ENCODE measurements around the gene SWAP70.

The SWAP70 gene

DNA sequence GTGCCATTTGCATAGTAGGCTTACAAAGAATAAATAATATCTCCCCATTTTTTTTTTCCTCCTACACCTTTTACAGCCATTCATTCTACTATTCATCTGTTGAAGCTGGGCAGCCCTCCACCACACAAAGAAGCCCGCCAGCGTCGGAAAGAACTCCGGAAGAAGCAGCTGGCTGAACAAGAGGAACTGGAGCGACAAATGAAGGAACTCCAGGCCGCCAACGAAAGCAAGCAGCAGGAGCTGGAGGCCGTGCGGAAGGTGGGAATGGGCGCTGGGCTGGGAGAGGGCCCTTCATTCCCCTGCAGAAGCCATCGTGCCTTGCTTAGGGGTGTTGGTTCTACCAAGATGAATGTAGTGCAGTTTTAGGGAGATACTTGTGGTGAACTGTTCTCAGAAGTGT, 68.6 kb downstream of the SWAP70 start:
- no peak overlapping the region for H3K4me3 ChIP-seq (ENCODE audit: low read depth, low read length)
- TF ChIP-seq CTCF (IDR thresholded peaks at IDR 0.05; ENCODE audit: low read depth, low read length, missing control alignments) = no peak
- DNase-seq (ENCODE audit: low read depth) = no peak

DNA sequence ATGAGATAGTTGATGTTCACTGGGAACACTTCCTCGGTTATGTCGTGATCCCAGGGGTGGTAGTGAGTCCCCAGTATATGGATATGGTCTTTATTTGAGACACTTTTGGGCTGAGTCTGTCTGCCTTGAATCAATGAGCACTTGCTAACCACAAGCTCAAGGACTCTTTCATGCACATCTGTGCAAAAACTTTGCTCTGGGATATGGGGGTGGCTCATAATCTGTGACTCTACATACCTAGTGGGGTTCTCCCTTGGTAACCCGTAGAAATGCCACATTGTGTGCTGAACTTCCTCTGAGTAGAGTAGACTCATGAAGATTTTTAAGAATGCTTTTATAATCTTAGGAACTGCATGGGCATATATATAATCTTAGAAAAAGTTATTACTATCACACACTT, 69.3 kb downstream of the SWAP70 start:
- DNase-seq (ENCODE audit: low read depth) = no peak
- TF ChIP-seq CTCF (IDR thresholded peaks at IDR 0.05; ENCODE audit: low read depth, low read length, missing control alignments) = no peak
- H3K4me3 ChIP-seq (ENCODE audit: low read depth, low read length) = no peak overlapping the region

DNA sequence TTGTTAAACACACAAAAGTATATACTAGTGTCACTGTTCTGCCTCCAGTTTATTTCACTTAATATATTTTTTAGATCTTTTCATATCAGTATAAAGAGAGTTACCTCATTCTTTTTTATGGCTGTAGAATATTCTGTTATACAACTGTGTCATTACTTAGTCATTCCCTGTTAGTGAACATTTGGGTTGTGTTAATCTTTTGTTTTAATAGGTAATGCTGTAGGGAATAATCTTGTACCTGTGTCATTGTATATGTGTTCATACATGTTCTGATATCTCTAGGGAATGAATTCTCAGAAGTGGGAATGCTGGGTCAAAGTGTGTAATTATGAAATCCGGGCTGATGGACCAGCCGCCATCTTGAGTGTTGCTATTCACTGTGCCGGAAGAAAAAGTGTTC, 71.4 kb downstream of the SWAP70 start:
- TF ChIP-seq CTCF (IDR thresholded peaks at IDR 0.05; ENCODE audit: low read depth, low read length, missing control alignments) = no peak
- no peak overlapping the region for H3K4me3 ChIP-seq (ENCODE audit: low read depth, low read length)

GRCh38 chr11:9735919-9736318, 72.0 kb downstream of the SWAP70 start:
- no peak for TF ChIP-seq CTCF (IDR thresholded peaks at IDR 0.05; ENCODE audit: low read depth, low read length, missing control alignments)
- DNase-seq (ENCODE audit: low read depth) = no peak
- no peak overlapping the region for H3K4me3 ChIP-seq (ENCODE audit: low read depth, low read length)

More for the DNA sequence above, 71.4 kb downstream of the SWAP70 start:
- no peak for DNase-seq (ENCODE audit: low read depth)

- TF ChIP-seq CTCF (IDR thresholded peaks at IDR 0.05; ENCODE audit: low read depth, low read length, missing control alignments) = no peak
- no peak for DNase-seq (ENCODE audit: low read depth)
- H3K4me3 ChIP-seq (ENCODE audit: low read depth, low read length) = no peak overlapping the region
Measured at GRCh38 chr11:9736365-9736764, 72.5 kb downstream of the SWAP70 start.

GRCh38 chr11:9738116-9738515, 74.2 kb downstream of the SWAP70 start:
- no peak for DNase-seq (ENCODE audit: low read depth)
- TF ChIP-seq CTCF (IDR thresholded peaks at IDR 0.05; ENCODE audit: low read depth, low read length, missing control alignments) = no peak
- H3K4me3 ChIP-seq (ENCODE audit: low read depth, low read length) = no peak overlapping the region

- no peak for DNase-seq (ENCODE audit: low read depth)
- TF ChIP-seq CTCF (IDR thresholded peaks at IDR 0.05; ENCODE audit: low read depth, low read length, missing control alignments) = no peak
- no peak overlapping the region for H3K4me3 ChIP-seq (ENCODE audit: low read depth, low read length)
Measured at GRCh38 chr11:9738707-9739106, 74.8 kb downstream of the SWAP70 start.

Measured in GM12864 (cell line).